ENCODE results near the gene ZNF764.
"Not testable (repeated sequence)": the region's sequence is repeated elsewhere in the genome, so short reads cannot be mapped to it uniquely, and the experiment has no call there.

Gene ZNF764

DNA sequence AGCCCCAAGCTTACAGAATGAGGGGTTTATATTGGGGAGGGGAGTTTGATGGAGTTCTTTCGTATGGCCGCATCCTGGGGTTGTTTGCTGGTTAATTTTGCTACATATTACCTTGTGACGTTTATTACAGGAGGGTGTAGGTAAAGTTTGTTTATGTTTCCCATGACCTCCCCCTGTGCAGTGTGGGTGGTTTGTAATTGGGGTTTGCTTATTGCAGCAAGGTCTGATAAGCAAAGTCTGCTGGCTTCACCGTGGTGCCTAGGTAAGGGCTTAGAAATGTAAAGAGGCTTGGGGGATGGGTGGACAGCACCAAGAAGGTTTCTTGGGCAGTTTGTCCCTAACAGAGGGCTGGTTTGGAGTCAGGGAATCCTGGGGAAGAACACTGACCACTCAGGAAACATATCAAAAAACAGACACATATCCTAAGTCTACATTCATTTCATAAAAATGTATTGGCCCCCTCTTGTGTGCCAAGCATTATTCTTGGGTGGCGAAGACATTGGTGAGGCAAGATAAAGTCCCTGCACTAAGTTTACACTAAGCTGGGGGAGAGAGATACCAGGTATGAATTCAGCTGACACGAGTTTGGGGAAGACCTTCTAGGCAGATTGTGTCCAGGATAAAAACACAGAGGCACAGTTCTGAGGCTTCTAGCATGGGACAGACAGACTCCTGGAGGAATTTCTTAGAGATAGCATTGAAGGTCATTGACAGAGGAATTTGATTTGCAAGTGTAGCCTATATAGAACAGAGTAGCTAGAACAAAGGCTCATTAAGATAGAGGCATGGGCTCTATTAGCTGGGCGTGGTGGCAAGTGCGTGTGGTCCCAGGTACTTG lies 9.5 kb downstream of the ZNF764 start:
- H3K4me1 ChIP-seq (ENCODE audit: control insufficient read depth, insufficient read depth, low read length), result 0 out of 2 replicates have a peak, but pooled peaks cover 2% of the 10 kb centered on the region
- WGBS (ENCODE audit: insufficient coverage, insufficient read length), result no CpG with 5 or more reads among the region's 8 CpGs
- H3K4me3 ChIP-seq (ENCODE audit: low read length), result no peak overlapping the region
- H3K36me3 ChIP-seq (ENCODE audit: control insufficient read depth, insufficient read depth, low read length), result no peaks in the 10 kb centered on the region
- H3K27ac ChIP-seq (ENCODE audit: low read length), result no peak overlapping the region
- H3K9me3 ChIP-seq (ENCODE audit: control insufficient read depth, insufficient read depth, low read length), result no peaks in the 10 kb centered on the region
- DNase-seq (ENCODE audit: low read depth, low spot score), result no peak
- H3K27me3 ChIP-seq (ENCODE audit: control insufficient read depth, insufficient read depth, low read length), result no peaks in the 10 kb centered on the region

DNA sequence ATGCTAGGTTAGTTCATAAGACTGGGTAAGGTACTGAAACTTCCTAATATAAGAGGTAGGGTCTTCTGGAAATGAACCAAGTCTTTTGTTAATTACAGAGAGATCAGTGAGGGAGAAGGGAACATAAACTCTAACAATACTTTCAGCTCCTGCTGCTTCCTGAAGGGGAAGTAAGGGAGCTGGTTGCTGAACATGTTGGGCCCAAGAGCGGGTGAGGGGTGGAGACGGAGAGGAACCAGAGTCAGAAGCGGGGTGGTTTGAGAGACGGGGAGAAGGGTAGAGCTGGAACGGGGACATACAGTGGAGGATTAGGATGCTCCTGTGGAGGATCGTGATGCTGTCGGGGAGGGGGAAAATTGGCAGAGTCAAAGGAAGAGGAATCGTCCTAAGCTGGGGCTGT lies 12.1 kb downstream of the ZNF764 start:
- Histone ChIP-seq H3K27me3 (ENCODE audit: control insufficient read depth, insufficient read depth, low read length) (no peaks in the 10 kb centered on the region; the same call in 1 of the 2 replicates), H3K36me3 (ENCODE audit: control insufficient read depth, insufficient read depth, low read length) (no peaks in the 10 kb centered on the region), H3K9me3 (ENCODE audit: control insufficient read depth, insufficient read depth, low read length) (no peaks in the 10 kb centered on the region), H3K27ac (ENCODE audit: low read length) (no peak overlapping the region), H3K4me1 (ENCODE audit: control insufficient read depth, insufficient read depth, low read length) (peaks cover 3% of the 10 kb centered on the region; the same call in 1 of the 2 replicates), H3K4me3 (ENCODE audit: low read length) (no peak overlapping the region)
- no peak for DNase-seq (ENCODE audit: low read depth, low spot score)
- WGBS (ENCODE audit: insufficient coverage, insufficient read length), result no CpG with 5 or more reads among the region's 8 CpGs

DNA sequence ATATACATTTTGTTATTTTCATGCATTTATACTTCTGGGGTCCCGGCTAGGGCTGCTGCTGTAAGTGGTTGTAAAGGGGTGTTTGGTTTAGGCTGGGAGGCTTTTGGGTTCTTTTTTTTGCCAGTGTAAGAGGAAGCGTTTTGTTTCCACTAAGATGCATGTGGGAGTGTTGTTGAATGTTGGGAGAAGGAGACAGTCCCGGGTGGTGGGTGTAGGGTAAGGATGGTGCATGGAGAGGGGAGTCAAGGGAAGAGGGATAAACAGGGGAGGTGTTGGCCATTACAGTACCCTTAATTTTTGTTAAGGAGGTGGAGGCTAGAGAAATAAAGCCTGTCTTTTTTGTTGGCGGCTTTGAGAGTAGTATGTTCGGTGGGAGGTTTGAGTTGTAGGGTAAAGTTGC lies 15.1 kb downstream of the ZNF764 start:
- Histone ChIP-seq H3K4me1 (ENCODE audit: control insufficient read depth, insufficient read depth, low read length) (peaks cover 1% of the 10 kb centered on the region; the same call in 1 of the 2 replicates), H3K9me3 (ENCODE audit: control insufficient read depth, insufficient read depth, low read length) (no peaks in the 10 kb centered on the region), H3K27me3 (ENCODE audit: control insufficient read depth, insufficient read depth, low read length) (no peaks in the 10 kb centered on the region; the same call in 1 of the 2 replicates), H3K36me3 (ENCODE audit: control insufficient read depth, insufficient read depth, low read length) (no peaks in the 10 kb centered on the region), H3K4me3 (ENCODE audit: low read length) (no peak overlapping the region), H3K27ac (ENCODE audit: low read length) (no peak overlapping the region)
- no peak for DNase-seq (ENCODE audit: low read depth, low spot score)
- 100% methylated on average over 2 of the region's 5 CpGs for WGBS (ENCODE audit: insufficient coverage, insufficient read length)

GRCh38 chr16:30541502-30542329 lies 16.5 kb downstream of the ZNF764 start:
- H3K36me3 ChIP-seq (ENCODE audit: control insufficient read depth, insufficient read depth, low read length), result no peaks in the 10 kb centered on the region
- peaks cover 1% of the 10 kb centered on the region; the same call in 1 of the 2 replicates for H3K4me1 ChIP-seq (ENCODE audit: control insufficient read depth, insufficient read depth, low read length)
- H3K27me3 ChIP-seq (ENCODE audit: control insufficient read depth, insufficient read depth, low read length), result no peaks in the 10 kb centered on the region; the same call in 1 of the 2 replicates
- no peak overlapping the region for H3K27ac ChIP-seq (ENCODE audit: low read length)
- H3K9me3 ChIP-seq (ENCODE audit: control insufficient read depth, insufficient read depth, low read length), result no peaks in the 10 kb centered on the region
- WGBS (ENCODE audit: insufficient coverage, insufficient read length), result no CpG with 5 or more reads among the region's 10 CpGs
- DNase-seq (ENCODE audit: low read depth, low spot score), result no peak
- H3K4me3 ChIP-seq (ENCODE audit: low read length), result no peak overlapping the region

GRCh38 chr16:30540916-30541464 lies 17.2 kb downstream of the ZNF764 start:
- not testable (repeated sequence) for DNase-seq (ENCODE audit: low read depth, low spot score); H3K4me1 ChIP-seq (ENCODE audit: control insufficient read depth, insufficient read depth, low read length); H3K4me3 ChIP-seq (ENCODE audit: low read length); H3K27ac ChIP-seq (ENCODE audit: low read length); H3K9me3 ChIP-seq (ENCODE audit: control insufficient read depth, insufficient read depth, low read length); H3K27me3 ChIP-seq (ENCODE audit: control insufficient read depth, insufficient read depth, low read length); H3K36me3 ChIP-seq (ENCODE audit: control insufficient read depth, insufficient read depth, low read length)
- WGBS (ENCODE audit: insufficient coverage, insufficient read length), result no CpG with 5 or more reads among the region's 9 CpGs

DNA sequence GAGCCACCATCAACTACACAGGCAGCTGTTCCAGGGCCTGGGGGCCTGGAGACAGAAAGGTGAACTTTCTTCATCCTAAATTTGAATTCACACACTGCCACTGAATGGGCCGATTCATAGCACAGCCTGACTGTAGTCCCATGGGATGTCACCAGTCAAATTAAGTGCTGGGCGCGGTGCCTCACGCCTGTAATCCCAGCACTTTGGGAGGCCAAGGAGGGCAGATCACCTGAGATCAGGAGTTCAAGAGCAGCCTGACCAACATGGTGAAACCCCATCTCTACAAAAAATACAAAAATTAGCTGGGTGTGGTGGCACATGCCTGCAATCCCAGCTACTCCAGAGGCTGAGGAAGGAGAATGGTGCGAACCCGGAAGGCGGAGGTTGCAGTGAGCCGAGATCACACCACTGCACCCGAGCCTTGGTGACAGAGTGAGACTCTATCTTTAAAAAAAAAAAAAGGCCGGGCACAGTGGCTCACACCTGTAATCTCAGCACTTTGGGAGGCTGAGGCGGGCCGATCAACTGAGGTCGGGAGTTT lies 18.1 kb downstream of the ZNF764 start:
- no CpG with 5 or more reads among the region's 13 CpGs for WGBS (ENCODE audit: insufficient coverage, insufficient read length)
- DNase-seq (ENCODE audit: low read depth, low spot score); H3K4me3 ChIP-seq (ENCODE audit: low read length); H3K36me3 ChIP-seq (ENCODE audit: control insufficient read depth, insufficient read depth, low read length); H3K27ac ChIP-seq (ENCODE audit: low read length); H3K9me3 ChIP-seq (ENCODE audit: control insufficient read depth, insufficient read depth, low read length); H3K4me1 ChIP-seq (ENCODE audit: control insufficient read depth, insufficient read depth, low read length); H3K27me3 ChIP-seq (ENCODE audit: control insufficient read depth, insufficient read depth, low read length): not testable (repeated sequence)

GRCh38 chr16:30539000-30539964 lies 18.9 kb downstream of the ZNF764 start:
- H3K4me3 ChIP-seq (ENCODE audit: low read length), result no peak overlapping the region
- H3K4me1 ChIP-seq (ENCODE audit: control insufficient read depth, insufficient read depth, low read length), result peaks cover 1% of the 10 kb centered on the region; the same call in 1 of the 2 replicates
- no peaks in the 10 kb centered on the region for H3K9me3 ChIP-seq (ENCODE audit: control insufficient read depth, insufficient read depth, low read length)
- WGBS (ENCODE audit: insufficient coverage, insufficient read length), result no CpG with 5 or more reads among the region's 8 CpGs
- H3K36me3 ChIP-seq (ENCODE audit: control insufficient read depth, insufficient read depth, low read length), result no peaks in the 10 kb centered on the region
- H3K27ac ChIP-seq (ENCODE audit: low read length), result no peak overlapping the region
- H3K27me3 ChIP-seq (ENCODE audit: control insufficient read depth, insufficient read depth, low read length), result no peaks in the 10 kb centered on the region; the same call in 1 of the 2 replicates
- DNase-seq (ENCODE audit: low read depth, low spot score), result no peak

DNA sequence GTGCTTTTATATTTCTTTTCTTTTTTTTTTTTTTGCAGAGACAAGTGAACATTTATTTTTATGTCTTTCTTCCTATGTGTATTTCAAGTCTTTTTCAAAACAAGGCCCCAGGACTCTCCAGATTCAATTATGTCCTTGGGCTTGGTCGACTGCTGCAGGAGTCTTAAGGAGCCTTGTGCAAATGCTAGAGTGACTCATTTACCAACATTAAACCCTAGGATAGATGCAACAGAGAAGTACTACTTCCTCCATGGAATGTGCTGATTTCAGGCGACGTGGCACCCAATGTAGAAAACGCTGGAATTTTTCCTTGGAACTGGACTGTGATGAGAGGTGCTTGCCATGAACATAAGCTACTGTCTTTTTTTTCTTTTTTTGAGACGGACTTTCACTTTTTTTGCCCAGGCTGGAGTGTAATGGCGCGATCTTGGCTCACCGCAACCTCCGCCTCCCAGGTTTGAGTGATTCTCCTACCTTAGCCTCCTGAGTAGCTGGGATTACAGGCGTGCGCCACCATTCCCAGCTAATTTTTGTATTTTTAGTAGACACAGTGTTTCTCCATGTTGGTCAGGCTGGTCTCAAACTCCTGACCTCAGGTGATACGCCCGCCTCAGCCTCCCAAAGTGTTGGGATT lies 21.7 kb downstream of the ZNF764 start:
- not testable (repeated sequence) for H3K4me3 ChIP-seq (ENCODE audit: low read length); H3K36me3 ChIP-seq (ENCODE audit: control insufficient read depth, insufficient read depth, low read length); DNase-seq (ENCODE audit: low read depth, low spot score); H3K27me3 ChIP-seq (ENCODE audit: control insufficient read depth, insufficient read depth, low read length); H3K9me3 ChIP-seq (ENCODE audit: control insufficient read depth, insufficient read depth, low read length); H3K27ac ChIP-seq (ENCODE audit: low read length); H3K4me1 ChIP-seq (ENCODE audit: control insufficient read depth, insufficient read depth, low read length)
- no CpG with 5 or more reads among the region's 13 CpGs for WGBS (ENCODE audit: insufficient coverage, insufficient read length)

DNA sequence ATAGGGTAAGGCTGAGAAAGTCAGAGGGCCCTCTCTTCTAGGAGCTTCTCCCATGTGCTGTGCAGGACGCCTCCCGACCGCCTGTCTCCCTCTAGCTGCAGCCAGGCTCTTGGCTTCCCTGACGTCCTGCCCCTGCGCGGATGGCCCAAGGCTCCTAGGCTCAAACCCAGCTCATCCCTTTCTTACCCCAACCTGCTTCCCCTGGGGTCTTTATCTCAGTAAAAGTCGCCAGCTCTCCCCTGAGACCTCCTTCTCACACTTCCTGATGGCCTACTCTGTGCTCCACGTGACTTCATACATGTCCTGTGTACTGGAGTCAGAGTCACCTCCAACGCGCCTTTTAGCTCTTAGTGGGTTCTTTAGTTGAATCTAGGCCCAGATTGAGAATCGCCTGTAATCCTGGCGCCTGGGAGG lies 22.4 kb downstream of the ZNF764 start:
- Histone ChIP-seq H3K4me1 (ENCODE audit: control insufficient read depth, insufficient read depth, low read length) (peaks cover 2% of the 10 kb centered on the region; the same call in 1 of the 2 replicates), H3K27me3 (ENCODE audit: control insufficient read depth, insufficient read depth, low read length) (no peaks in the 10 kb centered on the region), H3K36me3 (ENCODE audit: control insufficient read depth, insufficient read depth, low read length) (peaks cover 6% of the 10 kb centered on the region; the same call in 1 of the 2 replicates), H3K4me3 (ENCODE audit: low read length) (peak overlapping the region; percentile 58; the same call in 1 of the 2 replicates), H3K27ac (ENCODE audit: low read length) (peak overlapping the region; percentile 63), H3K9me3 (ENCODE audit: control insufficient read depth, insufficient read depth, low read length) (no peaks in the 10 kb centered on the region)
- no CpG with 5 or more reads among the region's 12 CpGs for WGBS (ENCODE audit: insufficient coverage, insufficient read length)
- peak; percentile 22 for DNase-seq (ENCODE audit: low read depth, low spot score)

All from iPS DF 6.9 (cell line).